Upper lobe of right lung (tissue), 1 donor: ENCODE data around the gene KLHL10. TPM values are rescaled to one million over a fixed set of nuclear protein-coding genes. Genes with fewer than 3 reads are reported as not detected.

Experiments used
- ATAC-seq: fragments of 200-7000 bp; cut with Tn5 transposase; one replicate; pipeline ENCODE4 v1.9.1; 2020; ENCODE audit warnings: mild to moderate bottlenecking, moderate library complexity
- DNase-seq: peaks from one replicate; pipeline ENCODE4 v3.0.0-alpha.2; 2020
- H3K27ac ChIP-seq: fragments of 200-600 bp; one replicate; pipeline ENCODE4 v1.8.0; 2022
- H3K27me3 ChIP-seq: fragments of 200-600 bp; one replicate; pipeline ENCODE4 v1.8.0; 2022; ENCODE audit warnings: mild to moderate bottlenecking
- H3K36me3 ChIP-seq: fragments of 200-600 bp; one replicate; pipeline ENCODE4 v1.8.0; 2022
- H3K4me1 ChIP-seq: fragments of 200-600 bp; one replicate; pipeline ENCODE4 v1.8.0; 2022
- H3K4me3 ChIP-seq: fragments of 200-600 bp; one replicate; pipeline ENCODE4 v1.8.0; 2022; ENCODE audit warnings: mild to moderate bottlenecking
- H3K9me3 ChIP-seq: fragments of 200-600 bp; one replicate; pipeline ENCODE4 v1.8.0; 2022
- CTCF ChIP-seq: fragments of 200-600 bp; IDR thresholded peaks from one replicate; pipeline ENCODE4 v1.8.0; 2022; ENCODE audit warnings: antibody characterized with exemption
- intact Hi-C: fragments of 100-400 bp; cut with DNase I; formaldehyde crosslinking; loops from one replicate; pipeline ENCODE4 v1.11.0; 2022
- total RNA-seq: library from RNA; stranded (reverse); fragmentation: NEBNext Ultra II Directional; extraction: Animal tissue kit (Norgen Biotek cat#: 25700); gene quantifications from one replicate; pipeline ENCODE4 v1.2.1, GENCODE V29; 2021
- donor health status: DM: no; HTN: yes; CAD: no; lungs with severe emphysema.

The KLHL10 gene
- total RNA-seq, 1 donor from 2014 or later = 0.29 TPM

DNA sequence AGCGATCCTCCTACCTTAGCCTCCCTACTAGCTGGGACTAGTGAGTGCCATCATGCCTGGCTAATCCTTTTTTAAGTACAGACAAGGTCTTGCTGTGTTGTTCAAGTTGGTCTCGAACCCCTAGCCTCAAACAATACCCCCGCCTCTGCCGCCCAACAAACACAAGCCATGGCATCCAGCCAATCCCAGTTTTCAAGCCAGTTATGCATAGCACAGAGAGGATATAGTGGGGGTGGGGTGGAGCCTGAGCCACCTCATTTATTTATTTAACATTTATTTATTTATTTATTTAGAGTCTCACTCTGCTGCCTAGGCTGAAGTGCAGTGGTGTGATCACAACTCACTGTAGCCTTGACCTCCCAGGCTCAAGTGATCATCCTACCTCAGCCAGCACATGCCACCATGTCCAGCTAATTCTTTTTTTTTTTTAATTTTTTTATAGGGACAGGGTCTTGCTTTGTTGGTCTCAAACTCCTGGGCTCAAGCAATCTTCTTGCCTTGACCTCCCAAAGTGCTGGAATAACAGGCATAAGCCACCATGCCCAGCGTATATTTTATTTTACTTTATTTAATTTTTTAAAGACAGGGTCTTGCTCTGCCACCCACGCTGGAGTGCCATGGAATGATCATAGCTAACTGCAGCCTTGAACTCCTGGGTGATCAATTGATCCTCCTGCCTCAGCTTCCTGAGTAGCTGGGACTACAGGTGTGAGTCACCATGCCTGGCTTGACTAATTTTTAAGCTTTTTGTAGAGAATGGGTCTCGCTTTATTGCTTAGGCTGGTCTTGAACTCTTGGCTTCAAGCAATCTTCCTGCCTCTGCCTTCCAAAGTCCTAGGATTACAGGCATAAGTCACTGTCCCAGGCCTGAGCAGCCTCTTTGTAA, 53.8 kb downstream of the KLHL10 start:
- H3K27me3 ChIP-seq = no peaks in the 10 kb centered on the region
- H3K27ac ChIP-seq = no peak overlapping the region
- H3K4me1 ChIP-seq = peaks cover 4% of the 10 kb centered on the region
- intact Hi-C loops = no loop called here
- peaks cover 95% of the 10 kb centered on the region for H3K36me3 ChIP-seq
- H3K9me3 ChIP-seq = no peaks in the 10 kb centered on the region
- ATAC-seq (no peak), DNase-seq (no peak)
- no peak overlapping the region for H3K4me3 ChIP-seq
- TF ChIP-seq CTCF = no peak

GRCh38 chr17:41892021-41892376, 54.4 kb downstream of the KLHL10 start:
- peaks cover 4% of the 10 kb centered on the region for H3K4me1 ChIP-seq
- DNase-seq (no peak), ATAC-seq (no peak)
- TF ChIP-seq CTCF = no peak
- H3K27me3 ChIP-seq = no peaks in the 10 kb centered on the region
- no peaks in the 10 kb centered on the region for H3K9me3 ChIP-seq
- no peak overlapping the region for H3K27ac ChIP-seq
- H3K36me3 ChIP-seq = peaks cover 95% of the 10 kb centered on the region
- intact Hi-C loops = no loop called here
- no peak overlapping the region for H3K4me3 ChIP-seq

DNA sequence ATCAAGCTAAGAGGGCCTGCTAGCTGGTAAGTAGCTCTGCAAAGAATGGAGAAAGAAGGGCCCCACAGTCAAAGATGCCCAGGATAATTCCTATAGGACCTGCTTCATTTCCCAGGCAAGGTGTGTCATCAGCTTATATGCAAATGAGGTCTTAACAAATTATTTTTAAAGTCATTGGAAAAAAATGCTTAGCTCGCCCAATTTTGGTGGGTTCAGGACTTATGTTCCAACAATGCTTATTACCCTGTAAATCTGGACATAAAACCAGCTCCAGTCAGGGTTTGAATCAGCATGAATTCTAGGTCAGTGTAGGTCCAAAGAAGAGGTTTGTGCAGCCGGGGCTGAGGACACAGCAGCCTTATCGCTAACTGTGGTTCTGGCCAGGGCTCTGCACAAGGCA, 55.8 kb downstream of the KLHL10 start:
- ATAC-seq (no peak), DNase-seq (no peak)
- Histone ChIP-seq H3K27ac (no peak overlapping the region), H3K36me3 (peaks cover 95% of the 10 kb centered on the region), H3K9me3 (no peaks in the 10 kb centered on the region), H3K27me3 (no peaks in the 10 kb centered on the region), H3K4me3 (no peak overlapping the region), H3K4me1 (peaks cover 4% of the 10 kb centered on the region)
- intact Hi-C loops = no loop called here
- TF ChIP-seq CTCF = no peak

DNA sequence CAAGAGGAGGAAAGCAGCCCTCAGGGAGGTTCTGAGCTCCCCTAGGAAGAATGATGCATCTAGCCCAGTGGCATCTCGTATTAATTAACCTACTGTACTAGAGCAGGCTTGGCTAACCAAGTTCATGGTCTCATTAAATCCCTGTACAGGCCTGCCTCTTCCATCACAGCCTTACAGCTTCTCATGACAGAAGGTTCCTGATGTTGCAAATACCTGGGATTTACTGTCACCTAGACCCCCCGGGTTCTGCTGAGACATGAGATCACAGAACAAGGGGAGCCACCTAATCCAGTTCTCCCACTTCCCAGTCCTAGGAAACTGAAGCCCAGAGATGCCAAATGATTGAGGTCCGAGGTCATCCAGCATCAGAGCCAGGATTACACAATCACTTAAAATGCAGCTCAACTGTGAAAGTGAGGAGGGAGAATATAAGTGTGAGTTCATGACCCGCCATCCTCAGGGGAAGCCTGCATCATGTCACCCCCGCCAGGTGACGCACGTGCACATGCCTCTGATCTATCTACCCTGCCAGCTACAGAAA, 57.2 kb downstream of the KLHL10 start:
- H3K4me1 ChIP-seq = peaks cover 4% of the 10 kb centered on the region
- peak overlapping the region; percentile 59 for H3K27ac ChIP-seq
- intact Hi-C loops = no loop called here
- no peaks in the 10 kb centered on the region for H3K9me3 ChIP-seq
- no peak overlapping the region for H3K4me3 ChIP-seq
- peaks cover 97% of the 10 kb centered on the region for H3K36me3 ChIP-seq
- no peaks in the 10 kb centered on the region for H3K27me3 ChIP-seq
- no peak for TF ChIP-seq CTCF
- ATAC-seq (no peak), DNase-seq (no peak)

- no peaks in the 10 kb centered on the region for H3K27me3 ChIP-seq
- peak overlapping the region; percentile 59 for H3K27ac ChIP-seq
- intact Hi-C loops = no loop called here
- H3K9me3 ChIP-seq = no peaks in the 10 kb centered on the region
- peaks cover 4% of the 10 kb centered on the region for H3K4me1 ChIP-seq
- no peak for DNase-seq
- no peak for TF ChIP-seq CTCF
- ATAC-seq = peak; percentile 22
- H3K4me3 ChIP-seq = no peak overlapping the region
- H3K36me3 ChIP-seq = peaks cover 97% of the 10 kb centered on the region
Measured at GRCh38 chr17:41895617-41896016, 58.0 kb downstream of the KLHL10 start.
